HEK293 (cell line): ENCODE data around the gene PIGR.
A peak's percentile ranks its signal among the peaks of the same experiment; 100 is the strongest.

Source experiments
- BCL11A ChIP-seq: fragments of 450-650 bp; formaldehyde crosslinking; IDR thresholded peaks from 2 replicates; pipeline ENCODE4 v1.5.1; 2016; ENCODE audit warnings: low read depth, missing biosample characterization, missing genetic modification characterization
- ELK4 ChIP-seq: IDR thresholded peaks from 2 replicates; pipeline ENCODE4 v1.6.1; 2011; ENCODE audit warnings: mild to moderate bottlenecking, low read depth, low read length, borderline replicate concordance
- GLIS2 ChIP-seq: fragments of 450-650 bp; formaldehyde crosslinking; IDR thresholded peaks from 2 replicates; pipeline ENCODE4 v1.5.1; 2016; ENCODE audit warnings: missing biosample characterization, missing genetic modification characterization
- IKZF3 ChIP-seq: fragments of 450-650 bp; IDR thresholded peaks from 2 replicates; pipeline ENCODE4 v1.5.0; 2018; ENCODE audit warnings: missing biosample characterization, mild to moderate bottlenecking, missing genetic modification characterization, moderate library complexity
- KLF1 ChIP-seq: fragments of 450-650 bp; formaldehyde crosslinking; IDR thresholded peaks from 2 replicates; pipeline ENCODE4 v1.5.1; 2016; ENCODE audit warnings: missing biosample characterization, missing genetic modification characterization
- KLF10 ChIP-seq: fragments of 450-650 bp; IDR thresholded peaks from 2 replicates; pipeline ENCODE4 v1.5.1; 2018; ENCODE audit warnings: missing biosample characterization, mild to moderate bottlenecking, missing genetic modification characterization
- MZF1 ChIP-seq: fragments of 450-650 bp; formaldehyde crosslinking; IDR thresholded peaks from 2 replicates; pipeline ENCODE4 v1.5.1; 2017; ENCODE audit warnings: missing biosample characterization, missing genetic modification characterization, borderline replicate concordance
- PRDM1 ChIP-seq: fragments of 450-650 bp; formaldehyde crosslinking; IDR thresholded peaks from 2 replicates; pipeline ENCODE4; 2016; ENCODE audit warnings: missing biosample characterization, missing genetic modification characterization
- PRDM4 ChIP-seq: fragments of 450-650 bp; formaldehyde crosslinking; IDR thresholded peaks from 2 replicates; pipeline ENCODE4 v1.5.1; 2017; ENCODE audit warnings: missing biosample characterization, missing genetic modification characterization
- SCRT2 ChIP-seq: fragments of 450-650 bp; formaldehyde crosslinking; IDR thresholded peaks from 2 replicates; pipeline ENCODE4 v1.5.1; 2016; ENCODE audit warnings: missing biosample characterization, missing genetic modification characterization
- SP3 ChIP-seq: fragments of 450-650 bp; formaldehyde crosslinking; IDR thresholded peaks from 2 replicates; pipeline ENCODE4 v1.5.1; 2016; ENCODE audit warnings: missing biosample characterization, missing genetic modification characterization
- YY1 ChIP-seq: fragments of 450-650 bp; formaldehyde crosslinking; IDR thresholded peaks from 2 replicates; pipeline ENCODE4 v1.5.1; 2018; ENCODE audit warnings: missing biosample characterization, missing genetic modification characterization
- YY2 ChIP-seq: fragments of 450-650 bp; formaldehyde crosslinking; IDR thresholded peaks from 2 replicates; pipeline ENCODE4 v1.5.1; 2016; ENCODE audit warnings: missing biosample characterization, missing genetic modification characterization
- ZFHX2 ChIP-seq: fragments of 450-650 bp; formaldehyde crosslinking; conservative IDR thresholded peaks from 2 replicates; pipeline ENCODE4 v1.5.1; 2016; ENCODE audit warnings: missing biosample characterization, missing genetic modification characterization
- ZFP3 ChIP-seq: fragments of 450-650 bp; formaldehyde crosslinking; IDR thresholded peaks from 2 replicates; pipeline ENCODE4 v1.5.1; 2016; ENCODE audit warnings: low read depth, missing biosample characterization, missing genetic modification characterization
- ZNF112 ChIP-seq: fragments of 450-650 bp; formaldehyde crosslinking; IDR thresholded peaks from 2 replicates; pipeline ENCODE4 v1.5.0; 2017; ENCODE audit warnings: missing biosample characterization, missing genetic modification characterization
- ZNF140 ChIP-seq: fragments of 450-650 bp; formaldehyde crosslinking; IDR thresholded peaks from 2 replicates; pipeline ENCODE4 v1.5.1; 2016; ENCODE audit warnings: missing biosample characterization, missing genetic modification characterization
- ZNF155 ChIP-seq: fragments of 450-650 bp; formaldehyde crosslinking; IDR thresholded peaks from 2 replicates; pipeline ENCODE4 v1.5.1; 2016; ENCODE audit warnings: missing biosample characterization, missing genetic modification characterization
- ZNF23 ChIP-seq: fragments of 450-650 bp; formaldehyde crosslinking; IDR thresholded peaks from 2 replicates; pipeline ENCODE4 v1.5.1; 2016; ENCODE audit warnings: missing biosample characterization, missing genetic modification characterization, borderline replicate concordance
- ZNF24 ChIP-seq: fragments of 450-650 bp; formaldehyde crosslinking; IDR thresholded peaks from 2 replicates; pipeline ENCODE4 v1.5.1; 2016; ENCODE audit warnings: missing biosample characterization, missing genetic modification characterization
- ZNF404 ChIP-seq: fragments of 450-650 bp; formaldehyde crosslinking; IDR thresholded peaks from 2 replicates; pipeline ENCODE4 v1.5.1; 2017; ENCODE audit warnings: missing biosample characterization, missing genetic modification characterization
- ZNF423 ChIP-seq: fragments of 450-650 bp; formaldehyde crosslinking; IDR thresholded peaks from 2 replicates; pipeline ENCODE4 v1.5.1; 2016; ENCODE audit warnings: missing biosample characterization, missing genetic modification characterization
- ZNF549 ChIP-seq: fragments of 450-650 bp; IDR thresholded peaks from 2 replicates; pipeline ENCODE4 v1.5.1; 2018; ENCODE audit warnings: missing biosample characterization, missing genetic modification characterization, mild to moderate bottlenecking, inconsistent platforms, moderate library complexity
- ZNF571 ChIP-seq: fragments of 450-650 bp; formaldehyde crosslinking; IDR thresholded peaks from 2 replicates; pipeline ENCODE4 v1.5.0; 2017; ENCODE audit warnings: missing biosample characterization, missing genetic modification characterization
- ZNF585B ChIP-seq: fragments of 450-650 bp; formaldehyde crosslinking; IDR thresholded peaks from 2 replicates; pipeline ENCODE4 v1.5.1; 2016; ENCODE audit warnings: missing biosample characterization, missing genetic modification characterization
- ZNF596 ChIP-seq: fragments of 450-650 bp; IDR thresholded peaks from 2 replicates; pipeline ENCODE4 v1.5.0; 2018; ENCODE audit warnings: missing biosample characterization, mild to moderate bottlenecking, missing genetic modification characterization, moderate library complexity
- ZNF610 ChIP-seq: fragments of 450-650 bp; formaldehyde crosslinking; IDR thresholded peaks from 2 replicates; pipeline ENCODE4 v1.5.1; 2016; ENCODE audit warnings: missing biosample characterization, missing genetic modification characterization, borderline replicate concordance
- ZNF654 ChIP-seq: fragments of 450-650 bp; formaldehyde crosslinking; IDR thresholded peaks from 2 replicates; pipeline ENCODE4 v1.5.1; 2016; ENCODE audit warnings: low read depth, missing biosample characterization, missing genetic modification characterization
- ZNF660 ChIP-seq: fragments of 450-650 bp; IDR thresholded peaks from 2 replicates; pipeline ENCODE4 v1.5.1; 2018; ENCODE audit warnings: missing biosample characterization, mild to moderate bottlenecking, missing genetic modification characterization
- ZNF670 ChIP-seq: fragments of 450-650 bp; formaldehyde crosslinking; IDR thresholded peaks from 2 replicates; pipeline ENCODE4 v1.5.1; 2016; ENCODE audit warnings: missing biosample characterization, missing genetic modification characterization, low read depth
- ZNF701 ChIP-seq: fragments of 450-650 bp; formaldehyde crosslinking; IDR thresholded peaks from 2 replicates; pipeline ENCODE4 v1.5.1; 2016; ENCODE audit warnings: missing biosample characterization, missing genetic modification characterization
- ZNF785 ChIP-seq: fragments of 450-650 bp; formaldehyde crosslinking; IDR thresholded peaks from 2 replicates; pipeline ENCODE4 v1.5.1; 2016; ENCODE audit warnings: missing biosample characterization, missing genetic modification characterization
- ZNF843 ChIP-seq: fragments of 450-650 bp; formaldehyde crosslinking; IDR thresholded peaks from 2 replicates; pipeline ENCODE4 v1.5.1; 2016; ENCODE audit warnings: missing biosample characterization, missing genetic modification characterization
- ZSCAN23 ChIP-seq: fragments of 450-650 bp; formaldehyde crosslinking; IDR thresholded peaks from 2 replicates; pipeline ENCODE4 v1.5.1; 2016; ENCODE audit warnings: missing biosample characterization, missing genetic modification characterization
- TF ChIP-seq, protein P1 (sequence below): fragments of 450-650 bp; formaldehyde crosslinking; IDR thresholded peaks from 2 replicates; pipeline ENCODE4; 2016; ENCODE audit warnings: missing biosample characterization, missing genetic modification characterization
- TF ChIP-seq, protein P2 (sequence below): fragments of 450-650 bp; formaldehyde crosslinking; IDR thresholded peaks from 2 replicates; pipeline ENCODE4 v1.5.1; 2016; ENCODE audit warnings: missing biosample characterization, missing genetic modification characterization
- TF ChIP-seq, protein P3 (sequence below): fragments of 450-650 bp; formaldehyde crosslinking; IDR thresholded peaks from 2 replicates; pipeline ENCODE4 v1.5.1; 2016; ENCODE audit warnings: missing biosample characterization, missing genetic modification characterization

Gene PIGR

DNA sequence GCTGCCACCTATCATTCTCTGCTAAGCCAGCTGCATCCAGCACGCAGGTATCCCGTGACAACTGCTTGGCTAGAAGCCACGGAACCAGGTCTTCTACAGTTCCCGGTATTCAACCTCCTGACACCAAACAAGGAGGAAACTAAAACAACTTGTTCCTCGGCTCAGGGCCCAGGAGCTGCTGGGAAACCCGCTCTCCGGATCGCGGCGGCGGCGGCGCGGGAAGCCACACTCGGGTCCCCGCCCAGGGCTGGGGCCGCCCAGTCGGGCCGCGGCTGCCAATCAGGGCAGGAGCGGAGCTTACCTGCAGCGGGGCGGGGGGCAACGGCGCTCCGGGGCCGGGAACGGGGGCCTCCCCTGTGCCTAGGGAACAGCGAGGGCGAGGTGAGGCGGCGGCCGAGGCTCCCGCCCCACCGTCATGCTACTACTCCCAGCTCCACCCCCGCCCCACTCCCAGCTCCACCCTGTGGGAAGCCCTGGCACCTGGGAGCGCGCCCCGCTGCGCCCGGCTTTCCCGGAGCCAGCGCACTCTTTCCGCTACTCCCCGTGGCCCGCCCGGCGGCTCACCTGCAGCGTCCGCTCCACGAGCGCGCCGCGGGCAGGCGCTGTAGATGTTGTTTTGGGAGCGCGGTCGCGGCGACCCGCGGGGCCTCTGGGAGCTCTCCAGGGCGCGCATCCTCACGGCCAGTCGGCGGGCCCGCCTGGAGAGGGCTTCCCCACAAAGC lies 36.9 kb downstream of the PIGR start (continued):
- TF ChIP-seq ZNF670 (tag by site-specific recombination) (no peak), SP3 (tag by site-specific recombination) (peak; percentile 78), ZFHX2 (tag by site-specific recombination) (peak; percentile 67), ZNF660 (0 out of 2 replicates have a peak, but pooled peaks have one; percentile 16), ZNF23 (tag by site-specific recombination) (no peak), PRDM1 (tag by site-specific recombination) (peak; percentile 50; the same call in 1 of the 2 replicates), ZNF701 (no peak), PRDM4 (tag by site-specific recombination) (no peak), MZF1 (tag by site-specific recombination) (no peak), GLIS2 (tag by site-specific recombination) (peak; percentile 86; the same call in 1 of the 2 replicates), ZNF423 (0 out of 2 replicates have a peak, but pooled peaks have one; percentile 12), SCRT2 (tag by site-specific recombination) (peak; percentile 76), KLF10 (tag by site-specific recombination) (no peak), ZSCAN23 (no peak), ZNF610 (no peak), BCL11A (tag by site-specific recombination) (no peak), ZNF785 (no peak), ZNF155 (tag by site-specific recombination) (no peak), ZNF585B (tag by site-specific recombination) (no peak), ZNF596 (no peak), ZNF654 (tag by site-specific recombination) (no peak), ZNF112 (tag by site-specific recombination) (no peak), ZNF140 (no peak), ZNF843 (tag by site-specific recombination) (no peak), ZNF24 (tag by site-specific recombination) (no peak), IKZF3 (peak; percentile 65; the same call in 1 of the 2 replicates), ZNF549 (no peak), ZFP3 (tag by site-specific recombination) (no peak), KLF1 (tag by site-specific recombination) (peak; percentile 97), ZNF404 (tag by site-specific recombination) (no peak), ZNF571 (tag by site-specific recombination) (no peak), YY2 (no peak), YY1 (no peak), ELK4 (no peak)
- TF ChIP-seq, protein P1, sequence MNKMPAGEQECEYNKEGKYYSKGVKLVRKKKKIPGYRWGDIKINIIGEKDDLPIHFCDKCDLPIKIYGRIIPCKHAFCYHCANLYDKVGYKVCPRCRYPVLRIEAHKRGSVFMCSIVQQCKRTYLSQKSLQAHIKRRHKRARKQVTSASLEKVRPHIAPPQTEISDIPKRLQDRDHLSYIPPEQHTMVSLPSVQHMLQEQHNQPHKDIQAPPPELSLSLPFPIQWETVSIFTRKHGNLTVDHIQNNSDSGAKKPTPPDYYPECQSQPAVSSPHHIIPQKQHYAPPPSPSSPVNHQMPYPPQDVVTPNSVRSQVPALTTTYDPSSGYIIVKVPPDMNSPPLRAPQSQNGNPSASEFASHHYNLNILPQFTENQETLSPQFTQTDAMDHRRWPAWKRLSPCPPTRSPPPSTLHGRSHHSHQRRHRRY (tag by site-specific recombination) = no peak
- TF ChIP-seq, protein P2, sequence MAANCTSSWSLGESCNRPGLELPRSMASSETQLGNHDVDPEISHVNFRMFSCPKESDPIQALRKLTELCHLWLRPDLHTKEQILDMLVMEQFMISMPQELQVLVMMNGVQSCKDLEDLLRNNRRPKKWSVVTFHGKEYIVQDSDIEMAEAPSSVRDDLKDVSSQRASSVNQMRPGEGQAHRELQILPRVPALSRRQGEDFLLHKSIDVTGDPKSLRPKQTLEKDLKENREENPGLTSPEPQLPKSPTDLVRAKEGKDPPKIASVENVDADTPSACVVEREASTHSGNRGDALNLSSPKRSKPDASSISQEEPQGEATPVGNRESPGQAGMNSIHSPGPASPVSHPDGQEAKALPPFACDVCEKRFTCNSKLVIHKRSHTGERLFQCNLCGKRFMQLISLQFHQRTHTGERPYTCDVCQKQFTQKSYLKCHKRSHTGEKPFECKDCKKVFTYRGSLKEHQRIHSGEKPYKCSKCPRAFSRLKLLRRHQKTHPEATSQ (tag by site-specific recombination) = 0 out of 2 replicates have a peak, but pooled peaks have one; percentile 47
- TF ChIP-seq, protein P3, sequence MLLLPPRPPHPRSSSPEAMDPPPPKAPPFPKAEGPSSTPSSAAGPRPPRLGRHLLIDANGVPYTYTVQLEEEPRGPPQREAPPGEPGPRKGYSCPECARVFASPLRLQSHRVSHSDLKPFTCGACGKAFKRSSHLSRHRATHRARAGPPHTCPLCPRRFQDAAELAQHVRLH (tag by site-specific recombination) = no peak
